Astrocyte of the spinal cord (primary cell): ENCODE results near the gene RABL3.

Experiments used
- DNase-seq: peaks from one replicate; pipeline ENCODE4 v3.0.0; 2011; ENCODE audit warnings: low read depth, low spot score
- H3K4me3 ChIP-seq: 2 replicates; pipeline ENCODE4 v1.5.1; 2011; ENCODE audit warnings: low read depth, mild to moderate bottlenecking, low read length, moderate library complexity
- in situ Hi-C: cut with HindIII; loops from 2 replicates; pipeline ENCODE4 v1.10.0; 2017; ENCODE audit warnings: low sequenced_read_pairs
- TF ChIP-seq, protein P1 (sequence below): IDR thresholded peaks from 2 replicates; pipeline ENCODE4 v1.5.1; 2012; ENCODE audit warnings: low read depth, mild to moderate bottlenecking, low read length, inconsistent platforms

The RABL3 gene

GRCh38 chr3:120708408-120708807 is 33.9 kb downstream of the RABL3 start:
- TF ChIP-seq, protein P1, sequence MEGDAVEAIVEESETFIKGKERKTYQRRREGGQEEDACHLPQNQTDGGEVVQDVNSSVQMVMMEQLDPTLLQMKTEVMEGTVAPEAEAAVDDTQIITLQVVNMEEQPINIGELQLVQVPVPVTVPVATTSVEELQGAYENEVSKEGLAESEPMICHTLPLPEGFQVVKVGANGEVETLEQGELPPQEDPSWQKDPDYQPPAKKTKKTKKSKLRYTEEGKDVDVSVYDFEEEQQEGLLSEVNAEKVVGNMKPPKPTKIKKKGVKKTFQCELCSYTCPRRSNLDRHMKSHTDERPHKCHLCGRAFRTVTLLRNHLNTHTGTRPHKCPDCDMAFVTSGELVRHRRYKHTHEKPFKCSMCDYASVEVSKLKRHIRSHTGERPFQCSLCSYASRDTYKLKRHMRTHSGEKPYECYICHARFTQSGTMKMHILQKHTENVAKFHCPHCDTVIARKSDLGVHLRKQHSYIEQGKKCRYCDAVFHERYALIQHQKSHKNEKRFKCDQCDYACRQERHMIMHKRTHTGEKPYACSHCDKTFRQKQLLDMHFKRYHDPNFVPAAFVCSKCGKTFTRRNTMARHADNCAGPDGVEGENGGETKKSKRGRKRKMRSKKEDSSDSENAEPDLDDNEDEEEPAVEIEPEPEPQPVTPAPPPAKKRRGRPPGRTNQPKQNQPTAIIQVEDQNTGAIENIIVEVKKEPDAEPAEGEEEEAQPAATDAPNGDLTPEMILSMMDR: no peak
- no peak overlapping the region for H3K4me3 ChIP-seq
- in situ Hi-C loops: no loop called here
- DNase-seq: no peak

GRCh38 chr3:120706950-120707349 is 35.4 kb downstream of the RABL3 start:
- DNase-seq: no peak
- no peak overlapping the region for H3K4me3 ChIP-seq
- TF ChIP-seq, protein P1: no peak
- in situ Hi-C loops: no loop called here

- H3K4me3 ChIP-seq: no peak overlapping the region
- TF ChIP-seq, protein P1: no peak
- in situ Hi-C loops: no loop called here
- no peak for DNase-seq
Observed at GRCh38 chr3:120705884-120706582, 36.3 kb downstream of the RABL3 start.

- no peak for DNase-seq
Observed at GRCh38 chr3:120699333-120699732, 43.0 kb downstream of the RABL3 start.

DNA sequence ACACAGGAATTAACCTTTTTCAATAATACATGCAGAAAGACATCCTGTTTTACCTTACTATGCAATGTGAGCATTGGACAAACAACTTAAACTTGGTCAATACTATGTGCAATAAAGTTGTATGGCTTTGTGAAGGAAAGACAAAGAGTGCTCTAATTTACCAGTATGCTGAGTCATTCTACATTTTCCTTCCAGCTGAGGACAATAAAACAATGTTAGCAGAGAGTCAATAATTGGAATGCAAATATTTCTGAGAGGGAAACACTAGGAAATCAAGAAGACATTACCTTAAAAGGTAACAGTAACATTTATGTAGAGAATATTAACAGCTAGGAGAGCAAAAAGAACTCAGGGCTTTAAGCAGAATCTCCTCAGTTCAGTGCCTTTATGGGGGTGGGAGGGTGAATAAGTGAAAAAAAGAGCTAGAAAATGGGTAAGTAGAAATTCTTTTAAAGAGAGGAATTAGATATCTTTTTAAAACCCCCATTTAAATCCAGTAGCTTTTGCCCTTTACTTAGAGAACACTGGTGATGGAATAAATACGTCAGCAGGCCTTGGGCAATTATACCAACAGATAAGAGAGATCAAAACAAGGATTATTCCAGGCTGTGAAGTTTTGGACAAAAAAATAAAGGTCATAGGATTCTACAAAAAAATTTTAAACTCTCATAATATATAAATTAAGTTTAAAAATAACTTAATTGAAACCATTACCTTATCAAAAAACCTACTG is 48.7 kb downstream of the RABL3 start:
- TF ChIP-seq, protein P1: no peak
- in situ Hi-C loops: no loop called here
- peak; percentile 55 for DNase-seq

More at GRCh38 chr3:120699333-120699732, 43.0 kb downstream of the RABL3 start:
- in situ Hi-C loops: no loop called here
- TF ChIP-seq, protein P1: no peak
- no peak overlapping the region for H3K4me3 ChIP-seq

GRCh38 chr3:120689395-120689794 is 52.9 kb downstream of the RABL3 start:
- no peak for DNase-seq

More for the DNA sequence above, 48.7 kb downstream of the RABL3 start:
- no peak overlapping the region for H3K4me3 ChIP-seq

More at GRCh38 chr3:120689395-120689794, 52.9 kb downstream of the RABL3 start:
- in situ Hi-C loops: no loop called here
- H3K4me3 ChIP-seq: no peak overlapping the region
- TF ChIP-seq, protein P1: no peak
